RWPE2 (cell line): Measurements from ENCODE around the gene LAMA2.

ENCODE experiments used
- ATAC-seq: fragments of 200-7000 bp; cut with Tn5 transposase; 3 replicates; pipeline ENCODE4 v1.9.1; 2021; ENCODE audit warnings: low read depth
- DNase-seq: peaks from one replicate; pipeline ENCODE4 v3.0.0-alpha.2; 2020; ENCODE audit warnings: low spot score
- H3K27ac ChIP-seq: fragments of 450-650 bp; 2 replicates; pipeline ENCODE4 v1.5.1; 2017; ENCODE audit warnings: mild to moderate bottlenecking; ENCODE audit not compliant: poor library complexity, severe bottlenecking
- H3K27me3 ChIP-seq: fragments of 250-450 bp; sonication (Bioruptor Pico); 2 replicates; pipeline ENCODE4 v1.5.1; 2021; ENCODE audit warnings: mild to moderate bottlenecking, moderate library complexity; ENCODE audit not compliant: insufficient read depth, poor library complexity, severe bottlenecking
- H3K36me3 ChIP-seq: fragments of 250-450 bp; sonication (Bioruptor Pico); 2 replicates; pipeline ENCODE4 v1.5.1; 2020; ENCODE audit warnings: low read depth, mild to moderate bottlenecking, moderate library complexity
- H3K4me1 ChIP-seq: fragments of 250-450 bp; sonication (Bioruptor Pico); 2 replicates; pipeline ENCODE4 v1.5.1; 2021; ENCODE audit warnings: mild to moderate bottlenecking, moderate library complexity; ENCODE audit not compliant: insufficient read depth, poor library complexity, severe bottlenecking
- H3K4me3 ChIP-seq: fragments of 250-450 bp; sonication (Bioruptor Pico); 2 replicates; pipeline ENCODE4 v1.5.1; 2021; ENCODE audit warnings: mild to moderate bottlenecking, moderate library complexity; ENCODE audit not compliant: severe bottlenecking
- H3K9me3 ChIP-seq: fragments of 250-450 bp; sonication (Bioruptor Pico); 2 replicates; pipeline ENCODE4 v1.5.1; 2021; ENCODE audit warnings: mild to moderate bottlenecking, moderate library complexity; ENCODE audit not compliant: severe bottlenecking
- CTCF ChIP-seq: fragments of 450-650 bp; IDR thresholded peaks from one replicate; pipeline ENCODE4 v1.5.1; 2017; ENCODE audit warnings: mild to moderate bottlenecking, moderate library complexity; ENCODE audit not compliant: poor library complexity, severe bottlenecking

The LAMA2 gene

GRCh38 chr6:129381885-129382284 is 498.9 kb downstream of the LAMA2 start:
- H3K27me3 ChIP-seq: no peaks in the 10 kb centered on the region
- H3K27ac ChIP-seq: no peak overlapping the region
- H3K36me3 ChIP-seq: no peaks in the 10 kb centered on the region
- H3K4me3 ChIP-seq: no peak overlapping the region
- no peak for TF ChIP-seq CTCF
- DNase-seq (no peak), ATAC-seq (no peak)
- no peaks in the 10 kb centered on the region for H3K4me1 ChIP-seq
- no peaks in the 10 kb centered on the region for H3K9me3 ChIP-seq

- Histone ChIP-seq H3K27me3 (no peaks in the 10 kb centered on the region), H3K27ac (no peak overlapping the region), H3K4me3 (no peak overlapping the region), H3K4me1 (no peaks in the 10 kb centered on the region), H3K36me3 (no peaks in the 10 kb centered on the region), H3K9me3 (no peaks in the 10 kb centered on the region)
- TF ChIP-seq CTCF: no peak
- ATAC-seq (no peak), DNase-seq (no peak)
Measured at GRCh38 chr6:129382916-129383315, 500.0 kb downstream of the LAMA2 start.

- Histone ChIP-seq H3K4me1 (no peaks in the 10 kb centered on the region), H3K4me3 (no peak overlapping the region), H3K27me3 (no peaks in the 10 kb centered on the region), H3K9me3 (no peaks in the 10 kb centered on the region), H3K36me3 (no peaks in the 10 kb centered on the region), H3K27ac (no peak overlapping the region)
- DNase-seq: no peak
- TF ChIP-seq CTCF: no peak
- no peak for ATAC-seq
Measured at GRCh38 chr6:129385117-129385516, 502.2 kb downstream of the LAMA2 start.

GRCh38 chr6:129390900-129391299 is 508.0 kb downstream of the LAMA2 start:
- no peaks in the 10 kb centered on the region for H3K9me3 ChIP-seq
- H3K36me3 ChIP-seq: no peaks in the 10 kb centered on the region
- H3K27me3 ChIP-seq: no peaks in the 10 kb centered on the region
- no peak overlapping the region for H3K27ac ChIP-seq
- TF ChIP-seq CTCF: no peak
- ATAC-seq (no peak), DNase-seq (no peak)
- no peak overlapping the region for H3K4me3 ChIP-seq
- no peaks in the 10 kb centered on the region for H3K4me1 ChIP-seq

GRCh38 chr6:129393654-129394053 is 510.7 kb downstream of the LAMA2 start:
- Histone ChIP-seq H3K36me3 (no peaks in the 10 kb centered on the region), H3K4me3 (no peak overlapping the region), H3K4me1 (no peaks in the 10 kb centered on the region), H3K9me3 (no peaks in the 10 kb centered on the region), H3K27me3 (no peaks in the 10 kb centered on the region), H3K27ac (no peak overlapping the region)
- ATAC-seq (no peak), DNase-seq (no peak)
- TF ChIP-seq CTCF: no peak
